OCI-LY7 (cell line): ENCODE data around the gene SEC22A. TPM values are rescaled to one million over a fixed set of nuclear protein-coding genes. Genes with fewer than 3 reads are reported as not detected.
"Not testable (repeated sequence)": the region's sequence is repeated elsewhere in the genome, so short reads cannot be mapped to it uniquely, and the experiment has no call there.

Experiments
- BruUV-seq: library from RNA; stranded (reverse); fragments of 400-500 nt; replicated peaks from 2 replicates; lab custom pipeline; 2021; lab: Mats Ljungman, UMichigan
- CTCF ChIA-PET: fragments of 300-600 bp; sonication (Branson Sonifier 250); formaldehyde crosslinking; loops from one replicate; lab custom pipeline; 2022; ENCODE audit warnings: antibody characterized with exemption; ENCODE audit not compliant: unreplicated experiment; lab: Charles Lee
- POLR2A ChIA-PET: fragments of 300-600 bp; sonication (Branson Sonifier 250); formaldehyde crosslinking; loops from one replicate; lab custom pipeline; 2022; ENCODE audit warnings: antibody characterized with exemption; lab: Charles Lee
- DNase-seq: peaks from one replicate; pipeline ENCODE4 v3.0.0-alpha.2; 2015; ENCODE audit warnings: low spot score
- H2AFZ ChIP-seq: fragments of 200-600 bp; sonication (generic), shearing (Covaris generic); 2 replicates; pipeline ENCODE4 v1.6.1; 2014; ENCODE audit warnings: mild to moderate bottlenecking, antibody characterized with exemption, low read length, moderate library complexity
- H3K27ac ChIP-seq: fragments of 200-600 bp; sonication (generic); 2 replicates; pipeline ENCODE4 v1.5.1; 2014; ENCODE audit warnings: mixed run types, low read depth, mild to moderate bottlenecking, moderate library complexity, low read length, inconsistent platforms; ENCODE audit not compliant: poor library complexity, severe bottlenecking
- H3K36me3 ChIP-seq: fragments of 200-600 bp; sonication (generic); 2 replicates; pipeline ENCODE4 v1.6.1; 2014; ENCODE audit warnings: mild to moderate bottlenecking, antibody characterized with exemption, low read length, moderate library complexity, mixed read lengths; ENCODE audit not compliant: insufficient read depth
- H3K4me1 ChIP-seq: fragments of 200-600 bp; sonication (generic); 2 replicates; pipeline ENCODE4 v1.5.1; 2014; ENCODE audit warnings: mild to moderate bottlenecking, low read length; ENCODE audit not compliant: insufficient read depth, poor library complexity, severe bottlenecking
- H3K4me2 ChIP-seq: fragments of 200-600 bp; sonication (generic); 2 replicates; pipeline ENCODE4 v1.6.1; 2014; ENCODE audit warnings: mild to moderate bottlenecking, low read length
- H3K4me3 ChIP-seq: fragments of 200-600 bp; sonication (generic); 2 replicates; pipeline ENCODE4 v1.5.1; 2014; ENCODE audit warnings: mild to moderate bottlenecking, low read depth, low read length; ENCODE audit not compliant: poor library complexity, severe bottlenecking
- H3K79me2 ChIP-seq: fragments of 200-600 bp; sonication (generic); 2 replicates; pipeline ENCODE4 v1.6.1; 2016; ENCODE audit warnings: low read depth, mild to moderate bottlenecking, low read length, moderate library complexity, mixed read lengths; ENCODE audit not compliant: insufficient read depth
- H3K9me2 ChIP-seq: fragments of 200-600 bp; sonication (generic); 2 replicates; pipeline ENCODE4 v1.6.1; 2016; ENCODE audit warnings: mild to moderate bottlenecking, low read length, mixed read lengths; ENCODE audit not compliant: insufficient read depth
- H3K9me3 ChIP-seq: fragments of 200-600 bp; sonication (generic); 2 replicates; pipeline ENCODE4 v1.6.1; 2014; ENCODE audit warnings: mild to moderate bottlenecking, mixed run types, low read length, mixed read lengths
- H4K20me1 ChIP-seq: fragments of 200-600 bp; sonication (generic); 2 replicates; pipeline ENCODE4 v1.6.1; 2014; ENCODE audit warnings: mild to moderate bottlenecking, antibody characterized with exemption, low read length, moderate library complexity, mixed read lengths; ENCODE audit not compliant: insufficient read depth
- EZH2phosphoT487 ChIP-seq: fragments of 200-600 bp; sonication (generic); IDR thresholded peaks from 2 replicates; pipeline ENCODE4 v1.6.1; 2018; ENCODE audit warnings: low read depth, borderline replicate concordance, mild to moderate bottlenecking, mixed run types, antibody characterized with exemption, low read length, moderate library complexity, mixed read lengths
- intact Hi-C: fragments of 100-400 bp; cut with micrococcal nuclease; formaldehyde crosslinking; loops from one replicate; pipeline ENCODE4 v1.10.0; 2022; ENCODE audit not compliant: unreplicated experiment
- total RNA-seq, 2 experiments: library from RNA; depleted of rRNA in 1 of 2; stranded (reverse); fragments of >200 nt in 1 of 2; shearing (Covaris generic) in 1 of 2; gene quantifications; 2 replicates each; pipeline ENCODE4 v1.2.3, GENCODE V29; 2014 to 2022
- TF ChIP-seq, protein P1 (sequence below): fragments of 200-600 bp; sonication (generic); conservative IDR thresholded peaks from 2 replicates; pipeline ENCODE4 v1.5.1; 2014; ENCODE audit warnings: mild to moderate bottlenecking, antibody characterized with exemption, low read length, moderate library complexity, mixed read lengths

Gene SEC22A
- total RNA-seq, 2 experiments from 2014 or later, result 22.0 to 24.5 TPM

DNA sequence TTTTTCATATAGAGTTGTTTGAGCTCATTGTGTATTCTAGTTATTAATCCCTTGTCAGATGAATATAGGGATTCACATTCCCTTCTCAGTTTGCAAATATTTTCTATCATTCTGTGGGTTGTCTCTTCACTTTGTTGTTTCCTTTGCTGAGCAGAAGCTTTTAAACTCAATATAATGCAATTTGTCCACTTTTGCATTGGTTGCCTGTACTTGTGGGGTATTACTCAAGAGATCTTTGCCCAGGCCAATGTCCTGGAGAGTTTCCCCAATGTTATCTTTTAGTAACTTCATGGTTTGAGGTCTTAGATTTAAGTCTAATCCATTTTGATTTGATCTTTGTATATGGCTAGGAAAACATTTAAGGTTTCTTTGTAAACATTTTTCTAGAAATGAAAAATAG lies 24.8 kb downstream of the SEC22A start:
- Histone ChIP-seq H3K9me3 (peaks cover 16% of the 10 kb centered on the region), H3K4me3 (no peak overlapping the region), H3K36me3 (peaks cover 65% of the 10 kb centered on the region), H3K9me2 (no peaks in the 10 kb centered on the region), H3K27ac (no peak overlapping the region), H4K20me1 (no peaks in the 10 kb centered on the region), H2AFZ (no peak overlapping the region), H3K79me2 (no peaks in the 10 kb centered on the region), H3K4me2 (no peak overlapping the region), H3K4me1 (no peaks in the 10 kb centered on the region)
- no TSS peak for BruUV-seq
- CTCF ChIA-PET, result no interaction called here
- intact Hi-C loops, result no loop called here
- no peak for DNase-seq
- POLR2A ChIA-PET, result interaction anchor here (1.0 to 1.7 kb wide), 2 partner anchors 11 to 16 kb away, joined by 3 to 5 read pairs; no protein-coding TSS in a partner anchor
- TF ChIP-seq EZH2phosphoT487, result no peak
- TF ChIP-seq, protein P1, sequence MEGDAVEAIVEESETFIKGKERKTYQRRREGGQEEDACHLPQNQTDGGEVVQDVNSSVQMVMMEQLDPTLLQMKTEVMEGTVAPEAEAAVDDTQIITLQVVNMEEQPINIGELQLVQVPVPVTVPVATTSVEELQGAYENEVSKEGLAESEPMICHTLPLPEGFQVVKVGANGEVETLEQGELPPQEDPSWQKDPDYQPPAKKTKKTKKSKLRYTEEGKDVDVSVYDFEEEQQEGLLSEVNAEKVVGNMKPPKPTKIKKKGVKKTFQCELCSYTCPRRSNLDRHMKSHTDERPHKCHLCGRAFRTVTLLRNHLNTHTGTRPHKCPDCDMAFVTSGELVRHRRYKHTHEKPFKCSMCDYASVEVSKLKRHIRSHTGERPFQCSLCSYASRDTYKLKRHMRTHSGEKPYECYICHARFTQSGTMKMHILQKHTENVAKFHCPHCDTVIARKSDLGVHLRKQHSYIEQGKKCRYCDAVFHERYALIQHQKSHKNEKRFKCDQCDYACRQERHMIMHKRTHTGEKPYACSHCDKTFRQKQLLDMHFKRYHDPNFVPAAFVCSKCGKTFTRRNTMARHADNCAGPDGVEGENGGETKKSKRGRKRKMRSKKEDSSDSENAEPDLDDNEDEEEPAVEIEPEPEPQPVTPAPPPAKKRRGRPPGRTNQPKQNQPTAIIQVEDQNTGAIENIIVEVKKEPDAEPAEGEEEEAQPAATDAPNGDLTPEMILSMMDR, result no peak

DNA sequence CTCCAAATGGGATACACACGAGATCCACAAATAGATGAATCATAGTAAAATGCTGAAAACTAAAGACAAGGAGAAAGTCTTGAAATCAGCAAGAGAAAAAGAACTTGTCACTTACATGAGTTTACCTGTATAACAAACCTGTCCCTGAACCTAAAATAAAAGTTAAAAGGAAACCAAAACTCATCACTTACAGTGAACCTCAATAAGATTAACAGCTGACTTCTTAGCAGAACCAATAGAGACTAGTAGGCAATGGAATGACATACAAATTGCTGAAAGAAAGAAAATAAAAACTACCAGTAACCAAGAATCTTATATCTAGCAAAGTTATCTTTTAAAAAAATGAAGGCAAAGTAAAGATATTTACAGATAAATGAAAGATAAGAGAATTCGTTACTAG lies 27.4 kb downstream of the SEC22A start:
- H3K79me2 ChIP-seq, result no peaks in the 10 kb centered on the region
- H3K4me3 ChIP-seq, result no peak overlapping the region
- ChIA-PET POLR2A (no interaction called here), CTCF (no interaction called here)
- DNase-seq, result peak; percentile 14
- peaks cover 16% of the 10 kb centered on the region for H3K9me3 ChIP-seq
- H3K27ac ChIP-seq, result no peak overlapping the region
- no peak overlapping the region for H3K4me2 ChIP-seq
- no TSS peak for BruUV-seq
- no peaks in the 10 kb centered on the region for H4K20me1 ChIP-seq
- intact Hi-C loops, result no loop called here
- peaks cover 74% of the 10 kb centered on the region for H3K36me3 ChIP-seq
- H3K9me2 ChIP-seq, result no peaks in the 10 kb centered on the region
- TF ChIP-seq EZH2phosphoT487, result no peak
- TF ChIP-seq, protein P1, result no peak
- no peaks in the 10 kb centered on the region for H3K4me1 ChIP-seq
- H2AFZ ChIP-seq, result no peak overlapping the region

DNA sequence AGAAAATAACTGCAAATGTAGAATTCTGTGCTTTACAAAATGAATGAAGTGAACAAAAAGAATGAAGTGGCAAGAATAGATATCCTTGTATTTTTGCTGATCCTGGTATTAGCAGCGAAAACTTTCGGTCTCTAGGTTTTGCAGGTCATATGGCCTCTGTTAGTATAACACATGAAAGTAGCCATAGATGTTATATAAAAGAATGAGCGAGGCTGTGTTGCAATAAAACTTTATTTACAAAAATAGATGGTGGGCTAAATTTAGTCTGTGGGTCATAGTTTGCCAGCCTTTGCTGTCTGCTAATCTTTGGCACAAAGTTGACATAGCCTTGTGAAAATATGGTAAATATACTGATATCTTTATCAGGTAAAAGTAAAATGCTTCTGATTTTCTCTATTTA lies 35.2 kb downstream of the SEC22A start:
- no peak overlapping the region for H3K4me3 ChIP-seq
- intact Hi-C loops, result no loop called here
- TF ChIP-seq, protein P1, result no peak
- TF ChIP-seq EZH2phosphoT487, result no peak
- CTCF ChIA-PET, result no interaction called here
- no peaks in the 10 kb centered on the region for H3K9me3 ChIP-seq
- no TSS peak for BruUV-seq
- no peaks in the 10 kb centered on the region for H3K9me2 ChIP-seq
- H3K4me2 ChIP-seq, result no peak overlapping the region
- H3K27ac ChIP-seq, result no peak overlapping the region
- no peak overlapping the region for H2AFZ ChIP-seq
- H3K36me3 ChIP-seq, result peaks cover 30% of the 10 kb centered on the region
- POLR2A ChIA-PET, result interaction anchor here (1.2 kb wide), 1 partner anchor 10 kb away, joined by 5 read pairs; no protein-coding TSS in a partner anchor
- H3K79me2 ChIP-seq, result no peaks in the 10 kb centered on the region
- H3K4me1 ChIP-seq, result no peaks in the 10 kb centered on the region
- DNase-seq, result no peak
- H4K20me1 ChIP-seq, result no peaks in the 10 kb centered on the region

DNA sequence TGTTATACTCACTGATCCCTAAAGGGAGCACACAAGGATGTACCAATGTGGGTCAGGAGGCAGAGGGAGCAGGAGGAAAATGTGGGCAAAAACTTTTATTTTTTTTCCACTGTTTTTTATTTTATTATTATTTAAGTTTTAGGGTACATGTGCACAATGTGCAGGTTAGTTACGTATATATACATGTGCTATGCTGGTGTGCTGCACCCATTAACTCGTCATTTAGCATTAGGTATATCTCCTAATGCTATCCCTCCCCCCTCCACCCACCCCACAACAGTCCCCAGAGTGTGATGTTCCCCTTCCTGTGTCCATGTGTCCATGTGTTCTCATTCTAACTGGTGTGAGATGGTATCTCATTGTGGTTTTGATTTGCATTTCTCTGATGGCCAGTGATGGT lies 37.4 kb downstream of the SEC22A start:
- DNase-seq, H3K79me2 ChIP-seq, H3K4me1 ChIP-seq, H3K9me3 ChIP-seq, H3K4me3 ChIP-seq, POLR2A ChIA-PET, H3K4me2 ChIP-seq, intact Hi-C loops, CTCF ChIA-PET, H3K27ac ChIP-seq, H3K9me2 ChIP-seq, H4K20me1 ChIP-seq, H2AFZ ChIP-seq, BruUV-seq: not testable (repeated sequence)
- peaks cover 17% of the 10 kb centered on the region for H3K36me3 ChIP-seq
